Umbilical cord (tissue), 2 donors: ENCODE results near the gene DNAJC6. TPM values are rescaled to one million over a fixed set of nuclear protein-coding genes. Genes with fewer than 3 reads are reported as not detected.
"Not testable (repeated sequence)": the region's sequence is repeated elsewhere in the genome, so short reads cannot be mapped to it uniquely, and the experiment has no call there.

Source experiments
- DNase-seq: peaks from one replicate; pipeline ENCODE4 v3.0.0-alpha.2; 2015; ENCODE audit warnings: low spot score
- total RNA-seq: library from RNA; depleted of rRNA; stranded (reverse); fragments of >200 nt; gene quantifications from one replicate; pipeline ENCODE4 v1.2.3, GENCODE V29; 2014; ENCODE audit warnings: low replicate concordance; ENCODE audit not compliant: insufficient read depth

The DNAJC6 gene
- total RNA-seq, 1 donor from 2014 or later = 4.1 TPM

DNA sequence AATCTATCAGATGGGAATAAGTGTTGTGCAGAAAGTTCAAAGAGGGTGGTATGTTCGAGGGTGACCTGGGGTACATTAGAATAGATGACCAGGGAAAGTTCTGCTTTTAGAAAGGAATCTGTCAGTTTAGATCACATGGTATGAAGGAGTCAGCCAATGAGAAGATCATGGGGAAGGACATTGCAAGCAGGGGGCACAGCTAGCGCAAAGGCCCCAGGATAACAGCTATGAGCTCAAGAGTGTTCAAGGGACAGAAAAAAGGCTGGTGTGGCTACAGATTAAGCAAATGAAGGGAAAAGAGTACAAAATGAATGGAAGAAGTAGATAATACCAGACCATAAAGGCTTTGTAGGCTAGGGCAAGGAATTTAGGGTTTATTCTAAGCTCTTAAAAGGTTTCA, 119.7 kb downstream of the DNAJC6 start:
- no peak for DNase-seq

DNA sequence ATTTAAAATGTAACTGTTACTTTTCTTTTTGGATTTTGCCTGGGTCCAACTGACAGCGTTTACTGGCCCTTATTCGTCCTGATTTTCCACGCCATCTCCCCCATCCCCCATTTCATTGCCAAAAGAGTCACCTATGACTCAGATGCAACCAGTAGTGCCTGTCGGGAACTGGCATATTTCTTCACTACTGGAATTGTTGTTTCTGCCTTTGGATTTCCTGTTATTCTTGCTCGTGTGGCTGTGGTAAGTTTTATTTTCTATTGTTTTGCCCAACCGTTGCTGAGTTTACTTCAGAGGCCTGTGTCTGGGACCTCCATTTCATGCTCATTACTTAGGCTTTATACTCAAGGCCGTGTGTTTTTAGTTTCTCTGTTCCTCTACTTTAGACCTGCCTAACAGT, 120.5 kb downstream of the DNAJC6 start:
- peak; percentile 30 for DNase-seq

DNA sequence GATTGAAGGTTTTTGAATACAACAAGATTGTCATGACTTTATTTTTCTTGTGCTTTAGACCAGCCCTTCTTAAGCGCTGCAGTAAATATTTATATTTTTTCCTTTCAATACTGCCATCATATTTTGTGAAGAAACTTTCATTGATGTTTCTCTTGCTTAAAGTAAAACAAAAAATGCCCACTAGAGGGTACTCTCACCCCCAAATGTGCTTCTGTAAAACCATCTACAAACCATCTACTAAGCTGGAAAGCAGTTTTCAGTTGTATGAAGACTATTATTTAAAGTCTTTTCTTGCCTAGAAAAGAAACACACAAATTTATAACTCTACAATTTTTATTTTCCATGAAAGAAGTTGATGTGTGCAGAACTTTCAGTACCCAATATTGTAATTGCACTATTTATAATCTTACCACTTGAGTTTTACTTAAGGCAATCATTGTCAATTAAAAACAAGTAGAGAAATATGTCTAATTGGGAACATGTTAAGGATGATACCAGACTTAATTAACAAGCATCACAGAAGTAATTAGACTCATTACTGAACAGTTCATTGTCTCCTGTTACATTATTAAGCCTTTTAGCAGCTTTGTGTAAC, 121.9 kb downstream of the DNAJC6 start:
- peak; percentile 51 for DNase-seq

DNA sequence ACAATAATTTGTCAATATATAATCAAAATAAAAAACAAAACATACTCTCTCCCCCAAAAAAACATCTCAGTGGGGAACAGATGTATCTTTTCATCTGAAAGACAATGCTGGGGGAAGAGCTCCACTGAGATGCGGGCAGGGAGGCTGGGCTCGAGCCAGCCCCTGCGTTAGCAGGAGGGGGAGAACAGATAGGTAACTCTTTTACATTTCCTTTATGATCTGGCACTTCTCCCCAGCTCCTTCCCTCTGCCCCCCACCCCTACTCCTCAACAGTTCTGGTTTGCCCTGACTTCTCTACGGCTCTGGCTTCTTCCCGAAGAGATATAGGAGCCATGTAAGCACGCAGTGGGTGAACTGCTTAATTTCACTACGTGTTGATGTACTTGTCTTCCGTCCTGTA, 123.6 kb downstream of the DNAJC6 start:
- no peak for DNase-seq

DNA sequence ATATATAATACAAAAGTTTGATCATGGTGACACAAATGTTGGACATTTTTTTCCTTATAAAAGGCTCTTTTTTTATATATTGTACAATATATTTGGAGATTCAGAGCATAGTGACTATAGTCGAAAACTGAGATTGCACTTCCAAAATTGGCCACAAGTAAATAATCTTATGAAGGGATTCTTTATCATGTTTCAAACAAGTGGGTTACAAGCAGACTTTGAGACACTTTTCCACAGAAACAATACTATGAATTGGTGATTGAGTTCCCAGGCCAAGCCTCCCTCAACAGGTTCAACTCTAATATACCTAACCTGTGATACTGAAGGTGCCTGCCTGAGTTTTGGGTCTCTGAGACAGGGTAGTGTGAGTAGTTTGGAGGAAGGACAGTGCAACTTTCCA, 124.9 kb downstream of the DNAJC6 start:
- DNase-seq = no peak

DNA sequence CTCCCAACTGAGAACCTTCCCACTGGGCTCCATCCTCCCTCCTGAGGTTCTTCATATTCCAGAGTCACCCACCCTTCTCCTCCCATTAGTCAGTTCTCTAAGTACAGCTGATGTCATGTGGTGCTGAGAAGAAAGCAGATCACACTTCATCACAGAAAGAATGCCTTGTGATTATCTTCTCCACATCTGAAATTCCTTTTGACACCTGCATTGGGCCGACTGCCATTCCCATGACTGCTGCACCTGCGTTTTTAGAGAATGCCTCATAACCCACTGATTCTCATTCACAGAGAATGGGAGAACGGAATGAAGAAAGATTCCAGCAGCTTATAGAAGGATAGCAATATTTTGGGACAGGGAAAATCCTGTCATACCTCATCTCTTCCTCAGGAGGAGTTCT, 125.4 kb downstream of the DNAJC6 start:
- DNase-seq = no peak

DNA sequence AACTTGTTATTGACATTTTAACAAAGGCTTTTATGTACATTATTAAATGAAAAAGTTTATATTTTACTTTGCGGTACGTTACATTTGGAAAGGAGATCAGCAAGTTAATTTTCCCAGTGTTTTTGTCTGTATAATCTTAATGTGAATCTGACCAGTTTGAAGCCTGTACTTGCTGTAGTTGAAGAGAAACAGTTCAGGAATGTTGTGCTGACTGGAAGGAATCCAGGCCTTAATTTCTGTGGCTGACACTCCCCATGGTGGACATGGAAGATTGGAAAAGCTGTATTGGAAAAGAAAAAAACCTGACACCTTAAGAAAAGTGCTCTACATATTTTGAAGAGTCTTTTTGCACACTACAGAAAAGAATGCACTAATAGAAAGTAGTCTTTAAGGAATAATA, 126.6 kb downstream of the DNAJC6 start:
- peak; percentile 72 for DNase-seq

DNA sequence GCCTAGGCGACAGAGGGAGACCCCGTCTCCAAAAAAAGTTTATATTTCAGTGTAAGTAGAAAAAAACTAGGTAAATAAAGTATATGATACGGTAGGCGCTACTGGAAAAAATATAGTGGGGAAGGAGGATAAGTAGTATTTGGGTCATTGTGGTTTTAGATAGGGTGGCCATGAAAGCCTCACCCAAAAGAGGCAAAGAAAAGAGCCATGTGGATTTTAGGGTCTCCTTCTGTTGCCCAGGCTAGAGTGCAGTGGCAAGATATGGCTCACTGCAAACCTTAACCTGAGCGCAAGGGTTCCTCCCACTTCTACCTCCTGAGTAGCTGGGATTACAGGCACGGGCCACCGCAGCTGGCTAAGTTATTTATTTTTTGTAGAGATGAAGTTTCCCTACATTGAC, 128.3 kb downstream of the DNAJC6 start:
- DNase-seq = no peak

DNA sequence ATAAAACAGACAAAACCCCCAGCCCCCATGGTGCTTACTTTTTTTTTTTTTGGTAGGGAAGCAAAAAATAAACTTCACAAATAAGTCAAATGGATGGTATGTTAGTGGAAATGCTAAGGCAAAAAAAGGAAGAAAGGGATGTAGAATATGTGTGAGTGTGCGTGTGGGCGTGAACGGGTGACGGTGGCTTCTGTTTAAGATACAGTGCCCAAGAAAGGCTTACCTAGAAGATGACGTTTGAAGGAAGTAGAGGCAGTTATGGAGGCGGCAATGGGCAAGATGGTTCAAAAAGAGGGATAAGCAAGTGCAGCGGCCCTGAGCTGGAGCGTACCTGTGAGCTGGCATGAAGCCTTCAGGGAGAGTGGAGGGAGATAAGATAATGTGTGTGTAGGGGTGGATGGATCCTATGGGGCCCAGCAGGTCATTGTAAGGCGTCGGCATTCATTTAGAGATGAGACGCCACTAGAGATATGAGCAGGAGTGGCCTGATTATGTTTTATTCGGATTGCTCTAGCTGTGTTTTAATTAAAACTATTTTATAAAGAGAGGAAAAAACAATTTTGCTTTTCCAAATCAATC, 131.1 kb downstream of the DNAJC6 start:
- no peak for DNase-seq

DNA sequence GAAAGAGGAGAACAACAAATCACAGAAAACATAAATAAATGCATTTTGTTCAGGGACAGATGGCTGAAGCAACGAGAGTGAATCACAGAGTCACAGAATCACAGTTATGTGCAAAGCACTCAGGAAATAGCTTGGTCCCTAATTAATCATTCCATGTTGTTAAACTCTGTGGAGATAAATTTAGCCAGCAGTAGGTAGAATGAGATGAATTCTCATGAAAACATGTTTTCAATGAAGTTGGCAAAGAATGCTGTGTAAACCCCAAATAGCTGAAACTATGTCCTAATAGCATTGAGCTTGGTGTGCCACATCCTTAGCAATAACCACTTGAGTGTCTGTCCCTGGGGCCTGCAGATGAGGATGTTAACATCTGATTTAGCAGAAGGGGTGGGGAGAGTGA, 131.6 kb downstream of the DNAJC6 start:
- no peak for DNase-seq

DNA sequence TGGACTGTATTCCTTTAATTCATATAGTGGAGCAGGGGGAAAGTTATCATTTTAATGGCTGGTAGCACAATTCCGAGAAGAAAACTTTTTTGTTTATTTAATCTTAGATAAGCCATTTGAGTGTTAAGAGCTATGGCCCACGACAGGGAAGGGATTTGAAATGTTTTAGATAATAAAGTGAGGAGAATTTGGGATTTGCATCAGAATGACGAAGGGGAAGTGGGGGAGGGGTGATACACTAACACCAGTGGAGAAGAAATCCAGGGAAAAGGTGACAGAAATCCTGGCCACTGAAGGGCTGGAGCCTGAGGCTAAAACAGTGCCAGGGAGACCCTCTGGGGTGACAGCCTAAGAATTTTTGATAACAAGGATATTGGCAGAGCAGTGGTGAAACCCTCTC, 132.1 kb downstream of the DNAJC6 start:
- DNase-seq = no peak

DNA sequence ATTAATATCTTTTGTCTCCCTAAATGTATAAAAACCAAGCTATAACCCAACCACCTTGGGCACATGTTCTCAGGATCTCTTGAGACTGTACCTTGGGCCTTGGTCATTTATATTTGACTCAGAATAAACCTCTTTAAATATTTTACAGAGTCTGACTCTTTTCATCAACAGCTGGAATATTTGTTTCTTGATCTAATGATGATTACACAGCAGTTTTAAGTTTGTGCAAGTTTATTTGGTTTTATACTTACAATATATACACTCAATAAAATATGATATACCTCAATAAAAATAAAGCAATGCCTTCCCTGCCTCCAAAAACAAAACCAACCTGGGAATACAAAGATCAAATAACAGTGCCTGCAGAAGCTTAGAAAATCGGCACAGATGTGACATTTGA, 133.1 kb downstream of the DNAJC6 start:
- DNase-seq = no peak

DNA sequence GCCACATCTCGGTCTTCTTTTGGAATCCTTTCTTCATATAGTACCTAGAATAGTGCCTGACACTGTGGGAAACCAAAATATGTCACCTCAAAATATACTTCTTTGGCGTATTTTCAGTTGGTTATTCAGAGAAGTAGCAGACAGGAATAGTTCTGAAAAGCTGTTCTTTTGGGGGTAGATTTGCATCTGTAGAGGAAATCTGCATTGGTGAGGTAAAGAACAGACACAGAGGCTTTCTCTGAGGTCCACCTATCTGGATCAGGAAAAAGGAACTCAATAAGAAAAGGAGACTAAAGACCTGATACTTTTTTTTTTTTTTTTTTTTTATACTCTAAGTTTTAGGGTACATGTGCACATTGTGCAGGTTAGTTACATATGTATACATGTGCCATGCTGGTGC, 134.3 kb downstream of the DNAJC6 start:
- DNase-seq = no peak

DNA sequence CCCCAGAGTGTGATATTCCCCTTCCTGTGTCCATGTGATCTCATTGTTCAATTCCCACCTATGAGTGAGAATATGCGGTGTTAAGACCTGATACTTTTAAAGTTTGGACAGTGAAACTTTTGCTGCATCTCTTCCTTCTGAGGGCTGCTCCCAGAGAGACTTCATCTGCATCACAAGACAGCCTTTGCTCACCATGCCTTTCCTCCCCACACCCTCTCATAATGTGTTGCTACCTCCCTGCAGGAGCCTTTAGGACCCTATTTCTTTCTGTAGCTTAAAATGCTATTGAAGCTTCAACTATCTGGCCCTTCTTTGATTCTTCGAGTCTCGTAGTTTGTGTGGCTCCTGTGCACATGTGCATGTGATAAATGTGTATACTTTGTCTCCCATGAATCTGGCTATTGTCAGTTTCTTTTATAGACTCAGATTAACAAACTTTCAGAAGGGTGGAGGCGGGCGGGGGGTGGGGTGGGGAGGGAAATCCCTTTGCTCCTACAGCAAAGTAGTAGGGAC, 134.8 kb downstream of the DNAJC6 start:
- DNase-seq = no peak

DNA sequence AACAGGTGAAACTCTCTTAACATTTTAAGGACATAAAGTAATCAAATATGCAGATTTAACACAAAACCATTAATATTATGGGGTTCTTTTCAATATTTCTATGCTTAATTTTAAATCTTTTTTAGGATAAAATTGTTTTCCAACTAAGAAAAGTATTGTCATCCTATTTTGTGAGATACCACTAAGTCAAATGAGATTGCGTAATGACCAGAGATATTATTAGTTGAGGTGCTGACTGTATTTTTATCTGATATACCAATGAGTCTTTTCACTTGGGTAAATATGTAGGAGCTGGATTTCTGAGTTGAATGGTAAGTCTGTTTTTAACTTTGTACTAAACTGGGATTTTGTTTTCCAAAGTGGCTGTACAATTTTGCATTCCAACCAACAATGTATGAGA, 136.5 kb downstream of the DNAJC6 start:
- no peak for DNase-seq

DNA sequence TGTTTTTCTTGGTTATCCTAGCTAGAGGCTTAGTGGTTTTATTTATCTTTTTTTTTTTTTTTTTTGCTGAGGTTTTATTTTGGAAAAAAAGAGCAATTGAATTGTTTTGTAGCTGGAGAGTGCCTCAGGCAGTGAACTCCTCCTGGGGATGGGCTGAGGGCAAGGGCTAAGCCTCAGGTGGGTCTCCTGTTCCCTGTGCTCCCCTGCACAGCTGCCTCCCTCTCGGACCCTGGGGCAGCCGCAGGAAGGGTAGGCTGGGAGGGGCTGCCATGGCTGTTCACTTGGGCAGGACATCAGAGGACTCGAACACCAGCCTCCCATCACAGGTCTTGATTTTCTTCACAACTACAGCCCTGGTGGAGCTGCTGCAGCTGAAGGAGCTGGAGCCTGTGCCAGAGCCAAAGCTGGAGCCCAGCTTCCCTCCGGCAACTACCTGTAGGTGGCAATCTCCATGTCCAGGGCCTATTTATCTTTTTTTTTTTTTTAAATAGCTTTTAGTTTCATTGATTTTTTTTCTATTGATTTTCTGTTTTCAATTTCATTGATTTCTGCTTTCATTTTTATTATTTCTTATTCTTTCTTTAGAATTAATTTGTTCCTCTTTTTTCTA, 140.0 kb downstream of the DNAJC6 start:
- no peak for DNase-seq

DNA sequence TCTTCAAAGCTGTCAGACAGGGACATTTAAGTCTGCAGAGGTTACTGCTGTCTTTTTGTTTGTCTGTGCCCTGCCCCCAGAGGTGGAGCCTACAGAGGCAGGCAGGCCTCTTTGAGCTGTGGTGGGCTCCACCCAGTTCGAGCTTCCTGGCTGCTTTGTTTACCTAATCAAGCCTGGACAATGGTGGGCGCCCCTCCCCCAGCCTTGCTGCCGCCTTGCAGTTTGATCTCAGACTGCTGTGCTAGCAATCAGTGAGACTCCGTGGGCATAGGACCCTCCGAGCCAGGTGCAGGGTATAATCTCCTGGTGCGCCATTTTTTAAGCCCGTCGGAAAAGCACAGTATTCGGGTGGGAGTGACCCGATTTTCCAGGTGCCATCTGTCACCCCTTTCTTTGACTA, 146.3 kb downstream of the DNAJC6 start:
- DNase-seq = not testable (repeated sequence)

DNA sequence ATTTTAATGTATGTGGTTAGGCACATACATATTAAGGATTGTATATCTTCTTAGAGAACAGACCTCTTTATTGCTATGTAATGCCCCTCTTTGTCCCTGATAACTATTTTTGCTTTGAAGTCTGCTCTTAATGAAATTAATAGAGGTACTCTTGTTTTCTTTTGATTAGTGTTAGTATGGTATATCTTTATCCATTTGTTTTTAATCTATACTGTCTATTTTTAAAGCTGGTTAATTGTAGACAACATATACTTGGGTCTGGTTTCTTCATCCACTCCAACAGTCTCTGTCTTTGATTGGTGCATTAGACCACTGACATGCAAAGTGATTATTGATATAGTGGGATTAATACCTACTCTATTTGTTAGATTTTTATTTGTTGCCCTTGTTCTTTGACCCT, 147.1 kb downstream of the DNAJC6 start:
- DNase-seq = no peak

DNA sequence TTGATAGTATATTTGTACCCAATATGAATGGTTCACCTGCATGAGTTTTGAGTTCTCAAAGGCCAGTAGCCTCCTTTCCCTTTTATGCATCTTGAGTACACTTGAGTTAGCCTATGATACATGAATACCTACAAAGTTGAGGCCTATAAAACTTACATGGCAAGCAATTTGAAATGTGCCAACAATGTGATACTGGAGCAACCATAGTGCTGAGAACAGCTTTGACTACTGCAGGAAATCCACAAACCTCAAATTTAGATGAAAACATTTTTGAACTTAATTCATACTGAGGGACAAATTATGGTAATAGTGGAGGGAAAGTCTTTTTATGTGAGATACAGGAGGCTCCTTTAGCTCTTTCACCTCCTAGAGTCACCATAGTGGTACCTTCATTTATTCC, 148.5 kb downstream of the DNAJC6 start:
- DNase-seq = no peak

DNA sequence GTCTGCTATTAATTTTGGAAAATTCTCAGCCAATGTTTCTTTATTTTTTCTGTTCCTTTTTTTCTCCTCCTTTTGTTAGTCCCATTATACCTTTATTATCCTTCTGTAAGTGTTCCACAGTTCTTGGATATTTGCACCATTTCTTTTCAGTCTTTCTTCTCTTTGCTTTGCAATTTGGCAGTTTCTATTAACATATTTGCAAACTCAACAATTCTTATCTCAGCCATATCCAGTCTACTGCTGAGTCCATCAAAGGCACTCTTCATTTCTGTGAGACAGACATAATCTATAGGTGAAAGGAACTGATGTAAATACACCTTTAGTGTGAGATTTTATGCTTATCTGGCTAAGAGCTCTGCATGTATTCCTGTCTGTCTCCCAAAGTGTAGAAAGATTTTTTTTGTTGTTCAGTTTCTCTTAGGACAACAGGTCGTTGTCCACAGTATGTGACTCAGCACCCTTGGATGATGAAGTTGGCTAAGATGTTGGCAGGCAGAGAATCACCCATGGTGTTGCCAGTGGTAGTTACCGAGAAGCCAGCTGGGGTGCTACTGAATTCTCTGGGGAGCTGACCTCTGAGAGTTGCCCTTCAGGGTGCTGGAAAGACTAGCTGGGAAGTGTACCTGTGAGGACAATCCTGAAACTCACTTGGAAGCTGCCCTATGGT, 149.5 kb downstream of the DNAJC6 start:
- DNase-seq = no peak

DNA sequence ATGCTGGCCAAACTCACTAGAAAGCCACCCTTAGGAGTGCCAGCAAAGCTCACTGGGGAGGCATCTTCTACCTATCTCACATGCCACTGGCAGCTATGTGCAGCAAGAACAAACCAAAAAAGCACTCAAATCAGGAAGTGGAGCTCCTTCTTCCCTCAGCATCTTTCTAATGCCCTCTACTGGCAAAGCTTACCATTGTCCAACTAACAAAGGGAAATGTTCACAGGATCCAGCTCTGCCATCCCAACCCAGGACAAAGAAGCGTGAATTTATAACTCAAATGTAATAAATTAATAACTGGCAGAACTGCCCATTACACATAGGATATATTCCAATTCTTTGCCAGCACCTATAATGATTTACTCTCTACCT, 150.0 kb downstream of the DNAJC6 start:
- peak; percentile 18 for DNase-seq
